Gastroesophageal sphincter (tissue), 4 donors: ENCODE measurements around the gene TTL. TPM values are rescaled to one million over a fixed set of nuclear protein-coding genes. Genes with fewer than 3 reads are reported as not detected.
"Not testable (repeated sequence)": the region's sequence is repeated elsewhere in the genome, so short reads cannot be mapped to it uniquely, and the experiment has no call there.

ENCODE experiments used
- ATAC-seq: fragments of 150-250 bp; one replicate; pipeline ENCODE4 v1.9.1; 2016; ENCODE audit warnings: mild to moderate bottlenecking, moderate library complexity
- H3K27ac ChIP-seq, 4 donors: fragments of 200-600 bp; sonication (generic) in 3 of 4; 1 replicate in 3 of 4; 2 replicates in 1 of 4; pipeline ENCODE4 v1.5.1; 2016 to 2019
- H3K27me3 ChIP-seq: fragments of 200-600 bp; sonication (generic); one replicate; pipeline ENCODE4 v1.5.1; 2019
- H3K36me3 ChIP-seq, 2 donors: fragments of 200-600 bp; sonication (generic); one replicate each; pipeline ENCODE4 v1.5.1; 2019; ENCODE audit warnings: control low read depth in 1 of 2
- H3K4me1 ChIP-seq, 3 donors: fragments of 200-600 bp; sonication (generic); 1 replicate in 2 of 3; 2 replicates in 1 of 3; pipeline ENCODE4 v1.5.1; 2016 to 2019; ENCODE audit warnings: control low read depth in 2 of 3
- H3K4me3 ChIP-seq, 2 donors: fragments of 200-600 bp; sonication (generic); one replicate each; pipeline ENCODE4 v1.5.1; 2019; ENCODE audit warnings: mild to moderate bottlenecking in 1 of 2, moderate library complexity in 1 of 2
- H3K9me3 ChIP-seq, 3 donors: fragments of 200-600 bp; sonication (generic); one replicate each; pipeline ENCODE4 v1.5.1; 2017 to 2019; ENCODE audit warnings: control low read depth in 2 of 3
- CTCF ChIP-seq, 4 experiments: fragments of 200-600 bp in 2 of 4; fragments of 450-650 bp in 2 of 4; sonication (generic) in 1 of 4; IDR thresholded peaks; one replicate each; pipeline ENCODE4 v1.5.1; 2017 to 2019; ENCODE audit warnings: antibody characterized with exemption in 4 of 4, mild to moderate bottlenecking in 2 of 4, moderate library complexity in 2 of 4
- EP300 ChIP-seq: sonication (generic); formaldehyde crosslinking; IDR thresholded peaks from one replicate; pipeline ENCODE4 v1.6.1; 2017; ENCODE audit warnings: antibody characterized with exemption, mild to moderate bottlenecking
- POLR2A ChIP-seq, 2 donors: fragments of 450-650 bp; IDR thresholded peaks; one replicate each; pipeline ENCODE4 v1.6.1; 2017; ENCODE audit warnings: antibody characterized with exemption in 2 of 2, mild to moderate bottlenecking in 2 of 2, moderate library complexity in 1 of 2
- POLR2AphosphoS5 ChIP-seq: sonication (generic); formaldehyde crosslinking; IDR thresholded peaks from one replicate; pipeline ENCODE4 v1.6.1; 2017; ENCODE audit warnings: antibody characterized with exemption
- WGBS, 2 donors: methylation state at CpG; one replicate each; pipeline ENCODE4 v1.1.5; 2018; ENCODE audit warnings: low coverage in 1 of 2; 5-methylcytosine and 5-hydroxymethylcytosine counted together
- total RNA-seq, 4 donors: library from RNA; depleted of rRNA; stranded (reverse); fragments of >200 nt; gene quantifications; one replicate each; pipeline ENCODE4 v1.1.0, GENCODE V29; 2016

The TTL gene
- total RNA-seq, 4 donors from 2014 or later, result 19.3 to 33.8 (median 24.9) TPM

GRCh38 chr2:112547333-112547732 lies 65.4 kb downstream of the TTL start:
- no peak overlapping the region for H3K4me3 ChIP-seq
- peaks cover 8 to 59% of the 10 kb centered on the region in 2 donors for H3K36me3 ChIP-seq
- H3K27ac ChIP-seq, result no peak overlapping the region
- 79 to 88% methylated on average over 4 of the region's 4 CpGs for WGBS, 2 donors
- peaks cover 0 to 18% (median 4%) of the 10 kb centered on the region in 3 donors for H3K4me1 ChIP-seq
- TF ChIP-seq CTCF (IDR thresholded peaks at IDR 0.05) (no peak), EP300 (no peak)
- H3K9me3 ChIP-seq, result no peaks in the 10 kb centered on the region
- ATAC-seq, result no peak
- H3K27me3 ChIP-seq, result no peaks in the 10 kb centered on the region

GRCh38 chr2:112548980-112549379 lies 67.0 kb downstream of the TTL start:
- H3K27me3 ChIP-seq, result no peaks in the 10 kb centered on the region
- peaks cover 8 to 75% of the 10 kb centered on the region in 2 donors for H3K36me3 ChIP-seq
- no peak overlapping the region for H3K4me3 ChIP-seq
- H3K9me3 ChIP-seq, result no peaks in the 10 kb centered on the region
- 91 to 100% methylated on average over 2 of the region's 2 CpGs for WGBS, 2 donors
- H3K4me1 ChIP-seq, result peaks cover 0 to 3% (median 0%) of the 10 kb centered on the region in 3 donors
- ATAC-seq, result no peak
- TF ChIP-seq EP300 (no peak), POLR2AphosphoS5 (no peak), CTCF (IDR thresholded peaks at IDR 0.05) (no peak), POLR2A (IDR thresholded peaks at IDR 0.05) (no peak)
- H3K27ac ChIP-seq, result no peak overlapping the region

- Histone ChIP-seq H3K36me3 (peaks cover 12 to 100% of the 10 kb centered on the region in 2 donors), H3K9me3 (peaks cover 0 to 14% (median 0%) of the 10 kb centered on the region in 3 donors), H3K27ac (no peak overlapping the region), H3K27me3 (no peaks in the 10 kb centered on the region), H3K4me1 (no peaks in the 10 kb centered on the region), H3K4me3 (no peak overlapping the region)
- TF ChIP-seq EP300 (no peak), POLR2AphosphoS5 (no peak), CTCF (IDR thresholded peaks at IDR 0.05) (no peak), POLR2A (IDR thresholded peaks at IDR 0.05) (no peak)
- 82 to 90% methylated on average over 2 to 3 of the region's 3 CpGs for WGBS, 2 donors
- ATAC-seq, result no peak
Measured at GRCh38 chr2:112566104-112566503, 84.1 kb downstream of the TTL start.

GRCh38 chr2:112566508-112566907 lies 84.6 kb downstream of the TTL start:
- not testable (repeated sequence) for H3K27me3 ChIP-seq, H3K27ac ChIP-seq, H3K4me3 ChIP-seq, ATAC-seq, H3K4me1 ChIP-seq
- 92 to 97% methylated on average over 5 of the region's 5 CpGs for WGBS, 2 donors
- Histone ChIP-seq H3K9me3 (peaks cover 0 to 14% (median 0%) of the 10 kb centered on the region in 3 donors), H3K36me3 (peaks cover 12 to 100% of the 10 kb centered on the region in 2 donors)

GRCh38 chr2:112572005-112572404 lies 90.0 kb downstream of the TTL start:
- Histone ChIP-seq H3K27me3 (no peaks in the 10 kb centered on the region), H3K9me3 (peaks cover 0 to 14% (median 0%) of the 10 kb centered on the region in 3 donors), H3K4me1 (no peaks in the 10 kb centered on the region), H3K36me3 (peaks cover 12 to 98% of the 10 kb centered on the region in 2 donors), H3K4me3 (no peak overlapping the region), H3K27ac (no peak overlapping the region)
- TF ChIP-seq POLR2A (IDR thresholded peaks at IDR 0.05), result no peak
- TF ChIP-seq CTCF (IDR thresholded peaks at IDR 0.05), result no peak
- no peak for TF ChIP-seq POLR2AphosphoS5
- TF ChIP-seq EP300, result no peak
- WGBS, 2 donors, result 81 to 84% methylated on average over 7 of the region's 7 CpGs
- ATAC-seq, result no peak
